ENCODE measurements around the gene XRCC1.
A peak's percentile ranks its signal among the peaks of the same experiment; 100 is the strongest.
"Not testable (repeated sequence)": the region's sequence is repeated elsewhere in the genome, so short reads cannot be mapped to it uniquely, and the experiment has no call there.

Gene XRCC1

GRCh38 chr19:43541920-43542650 lies 33.2 kb downstream of the XRCC1 start:
- no peak for DNase-seq

DNA sequence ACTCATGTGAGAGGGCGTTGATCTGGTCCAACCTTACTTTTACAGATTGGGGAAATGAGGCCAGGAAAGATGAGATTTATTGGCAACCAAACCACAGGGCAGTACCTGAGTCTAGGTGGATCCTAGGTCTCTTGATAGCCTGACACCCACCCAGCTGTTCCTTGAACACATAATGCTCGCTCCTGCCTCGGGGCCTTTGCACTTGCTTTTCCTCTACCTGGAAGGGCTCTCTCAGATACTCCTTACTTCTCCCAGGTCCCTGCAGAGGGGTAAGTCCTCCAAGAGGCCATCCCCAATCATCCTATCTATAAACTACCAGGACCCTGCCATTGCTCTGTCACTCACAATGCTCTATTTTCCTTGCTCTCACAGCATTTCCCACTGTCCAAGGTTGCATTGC lies 34.9 kb downstream of the XRCC1 start:
- no peak for DNase-seq

- no peak for DNase-seq
Measured at GRCh38 chr19:43538922-43539321, 36.4 kb downstream of the XRCC1 start.

GRCh38 chr19:43534816-43535761 lies 40.2 kb downstream of the XRCC1 start:
- DNase-seq, result no peak

DNA sequence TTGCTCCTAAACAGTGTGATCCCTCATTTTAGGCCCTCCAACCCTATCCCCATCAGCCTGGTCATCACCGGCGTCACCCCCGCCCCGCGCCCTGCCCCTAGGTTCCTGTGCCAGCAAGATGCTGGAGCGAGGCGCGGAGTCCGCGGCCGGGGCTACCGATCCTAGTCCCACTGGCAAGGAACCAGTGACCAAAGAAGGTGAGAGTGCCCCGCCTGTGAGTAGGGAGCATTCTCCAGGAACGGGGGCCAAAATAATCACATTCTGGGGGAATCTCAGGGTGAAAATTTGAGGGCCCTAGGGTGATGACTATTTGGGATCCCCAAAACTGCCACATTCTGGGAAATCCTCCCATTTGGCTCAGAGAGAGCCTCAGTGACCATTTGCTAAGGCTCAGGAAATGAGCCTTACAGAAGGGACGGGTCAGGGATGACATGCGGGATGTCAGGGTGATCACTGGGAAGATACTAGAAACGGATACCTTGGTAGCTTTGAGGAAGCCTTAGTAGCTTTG lies 41.0 kb downstream of the XRCC1 start:
- no peak for DNase-seq

GRCh38 chr19:43533546-43534304 lies 41.6 kb downstream of the XRCC1 start:
- DNase-seq, result peak; percentile 74 to 94

- peak; percentile 83 to 94 for DNase-seq
Measured at GRCh38 chr19:43532962-43533545, 42.3 kb downstream of the XRCC1 start, which contains the start of gene ZNF575. Gene ZNF575 (plus strand): TSS chr19:43533188. CDS start chr19:43534423, 1,235 bp downstream.

DNA sequence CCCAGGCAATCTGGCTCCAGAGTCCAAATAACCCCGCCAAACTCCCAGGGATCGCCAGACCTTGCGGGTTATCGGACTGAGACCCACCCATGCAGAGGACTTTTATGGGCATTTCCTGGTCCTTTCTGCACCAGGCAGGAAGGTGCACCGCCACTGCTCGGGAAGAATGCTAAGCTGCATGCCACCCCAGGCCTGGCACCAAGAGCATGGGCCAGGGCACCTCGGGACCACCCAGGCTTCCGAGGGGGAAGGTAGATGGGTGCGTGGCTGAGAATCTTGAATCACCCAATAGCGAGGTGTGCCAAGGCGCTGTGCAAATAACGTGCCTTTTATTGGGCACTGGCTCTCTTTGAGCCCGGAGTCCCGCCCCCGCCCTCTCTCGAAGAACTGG lies 42.8 kb downstream of the XRCC1 start:
- peak; percentile 55 to 75 for DNase-seq

- no peak for DNase-seq
Measured at GRCh38 chr19:43527860-43528622, 47.3 kb downstream of the XRCC1 start.

- DNase-seq, result peak; percentile 9 to 76
Measured at GRCh38 chr19:43526884-43527859, 48.2 kb downstream of the XRCC1 start, which contains the start of gene ETHE1. Gene ETHE1 (minus strand): TSS chr19:43527201. CDS start chr19:43527177, 24 bp downstream.

- no peak for DNase-seq
Measured at GRCh38 chr19:43525836-43526771, 49.2 kb downstream of the XRCC1 start.

GRCh38 chr19:43524922-43525835 lies 50.1 kb downstream of the XRCC1 start:
- DNase-seq, result no peak

DNA sequence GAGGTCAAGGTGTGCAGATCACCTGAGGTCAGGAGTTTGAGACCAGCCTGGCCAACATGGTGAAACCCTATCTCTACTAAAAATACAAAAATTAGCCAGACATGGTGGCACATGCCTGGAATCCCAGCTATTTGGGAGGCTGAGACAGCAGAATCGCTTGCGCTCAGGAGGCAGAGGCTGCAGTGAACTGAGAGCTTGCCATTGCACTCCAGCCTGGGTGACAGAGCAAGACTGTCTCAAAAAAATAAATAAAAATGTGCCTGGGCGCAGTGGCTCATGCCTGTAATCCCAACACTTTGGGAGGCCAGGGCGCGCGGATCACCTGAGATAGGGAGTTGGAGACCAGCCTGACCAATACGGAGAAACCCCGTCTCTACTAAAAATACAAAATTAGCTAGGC lies 51.6 kb downstream of the XRCC1 start:
- DNase-seq, result not testable (repeated sequence)

DNA sequence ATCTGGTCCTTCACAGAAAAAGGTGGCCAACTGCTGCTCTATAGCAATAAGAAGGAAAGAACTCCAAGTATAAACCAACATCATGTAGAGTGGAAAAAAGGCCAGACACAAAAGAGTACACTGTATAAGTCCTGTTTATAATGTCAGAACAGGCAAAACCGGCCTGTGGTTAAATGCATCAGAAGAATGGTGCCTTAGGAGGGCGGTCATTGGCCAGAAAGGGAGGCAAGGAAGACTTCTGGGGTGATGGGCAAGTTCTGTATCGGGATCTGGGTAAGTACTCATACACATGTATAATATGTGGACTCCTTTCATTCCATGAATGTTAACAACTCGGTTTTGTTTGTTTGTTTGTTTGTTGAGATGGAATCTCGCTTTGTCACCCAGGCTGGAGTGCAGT lies 52.4 kb downstream of the XRCC1 start:
- DNase-seq, result no peak

DNA sequence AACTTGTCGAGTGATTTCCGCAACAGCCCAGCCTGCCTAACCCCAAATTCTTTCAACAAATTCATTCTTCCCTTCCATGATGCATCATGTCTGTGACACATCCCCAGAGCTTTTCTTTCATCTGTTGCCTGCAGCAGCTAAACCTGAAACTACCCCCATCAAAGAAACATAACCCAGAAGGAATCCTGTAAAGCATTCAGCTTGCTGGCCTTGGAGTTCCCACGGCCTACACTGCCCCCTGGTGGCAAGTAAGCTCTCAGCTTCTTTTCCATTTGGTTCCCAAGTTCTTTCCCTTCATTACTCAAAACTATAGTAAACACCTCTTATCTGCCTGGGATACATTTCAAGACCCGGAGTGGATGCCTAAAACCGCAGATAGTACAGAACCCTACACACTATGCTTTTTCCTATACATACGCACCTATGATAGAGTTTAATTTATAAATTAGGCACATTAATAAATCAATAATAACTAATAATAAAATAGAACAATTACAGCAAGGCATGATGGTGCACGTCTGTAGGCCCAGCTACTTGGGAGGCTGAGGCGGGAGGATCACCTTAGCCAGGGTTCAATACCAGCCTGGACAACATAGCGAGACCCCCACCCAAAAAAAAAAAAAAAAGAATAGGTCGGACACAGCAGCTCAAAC lies 55.8 kb downstream of the XRCC1 start:
- DNase-seq, result peak; percentile 59 to 87

GRCh38 chr19:43518051-43518450 lies 57.3 kb downstream of the XRCC1 start:
- DNase-seq, result no peak

GRCh38 chr19:43512399-43512798 lies 62.9 kb downstream of the XRCC1 start:
- not testable (repeated sequence) for DNase-seq
